GM19035 (cell line): ENCODE measurements around the gene ITGB1BP1.

Experiments used
- ATAC-seq: cut with Tn5 transposase; IDR thresholded peaks from one replicate; pipeline ENCODE4 v1.9.1; 2021; ENCODE audit not compliant: unreplicated experiment

The ITGB1BP1 gene

DNA sequence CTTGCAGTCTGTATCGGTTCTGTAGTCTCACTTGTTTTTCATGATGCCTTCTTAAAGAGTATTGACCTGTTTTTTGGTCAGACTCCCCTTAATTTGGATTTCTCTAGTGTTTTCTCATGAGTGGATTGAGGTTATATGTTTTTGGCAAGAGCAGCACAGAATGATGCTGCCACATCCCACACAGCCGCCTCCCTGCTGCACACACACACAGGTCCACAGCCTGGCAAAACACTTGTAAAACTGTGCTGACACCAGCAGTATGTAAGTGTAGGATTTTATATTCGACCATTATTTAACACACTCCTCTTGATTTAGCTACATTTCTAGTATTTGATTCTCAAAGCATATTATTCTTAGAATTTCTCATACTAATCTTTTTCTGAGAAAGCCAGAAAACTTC lies 68.1 kb downstream of the ITGB1BP1 start:
- no peak for ATAC-seq

DNA sequence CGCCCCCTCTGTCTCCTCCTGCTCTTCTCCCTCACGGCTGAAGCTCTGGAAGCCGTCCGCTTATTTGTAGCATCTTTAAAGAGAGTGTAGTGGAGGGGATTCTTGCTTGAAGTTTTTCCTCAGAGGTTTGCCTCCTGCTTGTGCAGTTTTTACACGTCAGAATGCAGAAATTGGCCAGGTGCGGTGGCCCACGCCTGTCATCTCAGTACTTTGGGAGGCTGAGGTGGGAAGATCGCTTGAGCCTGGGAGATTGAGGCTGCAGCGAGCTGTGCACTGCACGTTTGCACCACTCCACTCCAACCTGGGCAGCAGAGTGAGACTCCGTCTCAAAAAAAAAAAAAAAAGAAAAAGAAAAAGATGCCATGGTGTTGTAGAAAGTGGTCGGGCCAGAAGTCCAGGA lies 69.0 kb downstream of the ITGB1BP1 start:
- no peak for ATAC-seq
